HG02759 (cell line): ENCODE results near the gene CHAT.

Experiments used
- ATAC-seq: cut with Tn5 transposase; IDR thresholded peaks from one replicate; pipeline ENCODE4 v1.9.1; 2021; ENCODE audit warnings: mild to moderate bottlenecking, moderate library complexity; ENCODE audit not compliant: unreplicated experiment

CHAT gene

DNA sequence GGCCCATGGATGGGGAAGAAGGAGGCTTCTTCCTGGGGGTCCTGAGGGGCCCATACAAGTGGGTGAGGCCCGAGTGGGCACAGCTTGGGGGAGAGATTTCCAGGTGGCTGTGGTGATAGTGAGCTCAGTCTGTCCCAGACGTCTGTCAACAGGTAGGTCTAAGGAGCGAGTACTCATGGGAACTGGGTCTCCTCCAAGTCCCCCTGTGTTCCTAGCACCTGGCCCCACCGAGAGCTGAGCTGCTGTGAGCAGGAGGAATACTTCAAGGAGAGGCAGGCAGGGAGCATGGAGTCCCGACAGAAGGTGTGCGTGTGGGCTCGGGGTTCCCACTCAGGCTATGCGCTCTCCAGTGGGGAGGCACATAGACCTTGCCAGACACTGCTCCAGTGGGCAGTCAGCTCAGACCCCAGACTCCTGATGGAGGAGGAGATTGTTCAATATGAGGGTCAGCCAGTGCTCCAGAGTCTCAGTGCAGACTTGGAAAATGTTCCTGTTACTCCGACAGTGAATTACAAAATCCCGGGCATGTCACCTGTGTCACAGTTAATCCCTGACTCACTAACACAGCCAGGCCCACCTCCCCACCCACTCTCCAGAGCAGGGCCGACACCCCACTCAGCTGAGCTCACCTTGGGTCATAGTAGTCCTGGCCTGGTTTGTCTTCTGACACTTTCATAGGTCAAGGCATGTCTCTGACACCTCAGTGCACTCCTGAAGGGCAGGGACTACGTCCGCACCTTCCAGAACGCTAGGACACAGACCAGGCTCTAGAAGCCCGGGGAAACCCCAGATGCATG, 37.4 kb downstream of the CHAT start:
- no peak for ATAC-seq

DNA sequence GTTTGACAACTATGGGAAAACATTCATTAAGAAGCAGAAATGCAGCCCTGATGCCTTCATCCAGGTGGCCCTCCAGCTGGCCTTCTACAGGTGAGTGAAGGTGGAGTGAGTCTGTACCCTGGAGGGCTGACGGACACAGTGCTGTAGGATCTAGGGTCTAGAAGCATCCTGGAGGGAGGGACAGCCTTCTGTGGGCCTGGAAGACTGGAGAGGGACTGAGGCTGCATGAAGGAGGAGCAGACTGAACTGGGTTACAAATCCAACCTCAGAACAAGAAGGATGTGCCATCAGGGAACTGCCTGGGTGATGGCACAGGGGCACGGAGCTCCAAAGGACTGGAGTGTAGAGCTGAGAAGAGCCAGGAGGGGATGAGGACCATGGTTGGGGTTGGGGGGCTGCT, 38.1 kb downstream of the CHAT start:
- ATAC-seq = no peak

- no peak for ATAC-seq
These were observed 38.8 kb downstream of the CHAT start for GRCh38 chr10:49652421-49653272.

- ATAC-seq = no peak
These were observed 39.6 kb downstream of the CHAT start for GRCh38 chr10:49653273-49653929.

GRCh38 chr10:49654036-49654693, 40.3 kb downstream of the CHAT start:
- ATAC-seq = no peak

DNA sequence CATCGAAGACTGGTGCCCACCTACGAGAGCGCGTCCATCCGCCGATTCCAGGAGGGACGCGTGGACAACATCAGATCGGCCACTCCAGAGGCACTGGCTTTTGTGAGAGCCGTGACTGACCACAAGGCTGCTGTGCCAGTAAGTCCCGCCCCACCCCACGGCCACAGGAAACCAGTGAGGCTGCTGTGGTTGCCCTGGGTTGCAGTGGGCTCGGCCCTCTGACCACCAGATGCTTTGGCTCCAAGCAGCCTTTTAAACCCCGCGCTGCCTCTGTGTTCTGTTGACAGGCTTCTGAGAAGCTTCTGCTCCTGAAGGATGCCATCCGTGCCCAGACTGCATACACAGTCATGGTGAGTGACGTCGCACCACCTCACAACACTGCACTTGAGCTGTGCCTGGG, 41.3 kb downstream of the CHAT start:
- no peak for ATAC-seq

DNA sequence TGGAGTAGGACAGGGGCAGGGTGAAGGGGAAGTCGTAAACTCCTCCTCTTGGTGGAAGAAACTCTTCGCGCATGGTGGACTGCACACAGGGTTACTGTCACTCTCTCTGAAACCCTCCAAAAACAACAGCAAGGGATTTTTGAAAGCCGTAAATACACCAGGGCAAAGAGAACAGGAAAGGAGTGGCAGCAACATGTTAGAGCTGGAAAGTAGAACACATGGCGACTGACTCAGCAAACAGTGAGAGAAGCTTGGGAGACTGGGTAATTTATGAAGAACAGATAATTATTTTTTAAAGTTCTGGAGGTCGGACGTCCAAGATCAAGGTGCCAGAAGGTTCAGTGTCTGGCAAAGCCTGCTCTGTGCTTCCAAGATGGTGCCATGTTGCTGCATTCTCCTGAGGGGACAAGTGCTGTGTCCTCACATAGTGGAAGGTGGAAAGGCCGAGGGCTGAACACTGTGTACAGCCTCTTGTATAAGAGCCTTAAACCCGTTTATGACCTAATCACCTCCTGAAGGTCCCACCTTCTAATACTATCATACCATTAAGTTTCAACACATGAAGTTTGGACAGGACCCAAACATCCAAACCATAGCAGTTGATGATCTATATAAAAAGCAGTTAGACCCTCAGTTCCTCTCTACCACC, 43.1 kb downstream of the CHAT start:
- ATAC-seq = no peak

- no peak for ATAC-seq
These were observed 43.8 kb downstream of the CHAT start for GRCh38 chr10:49657606-49658005.

GRCh38 chr10:49661140-49661856, 47.5 kb downstream of the CHAT start:
- ATAC-seq = no peak

- ATAC-seq = no peak
These were observed 48.5 kb downstream of the CHAT start for GRCh38 chr10:49662169-49662830.

- ATAC-seq = no peak
These were observed 49.8 kb downstream of the CHAT start for GRCh38 chr10:49663596-49663995.

GRCh38 chr10:49664006-49664841, 50.4 kb downstream of the CHAT start:
- ATAC-seq = no peak

- ATAC-seq = no peak
These were observed 51.1 kb downstream of the CHAT start for GRCh38 chr10:49664842-49665355.

- ATAC-seq = no peak
These were observed 52.3 kb downstream of the CHAT start for GRCh38 chr10:49666054-49666615.

DNA sequence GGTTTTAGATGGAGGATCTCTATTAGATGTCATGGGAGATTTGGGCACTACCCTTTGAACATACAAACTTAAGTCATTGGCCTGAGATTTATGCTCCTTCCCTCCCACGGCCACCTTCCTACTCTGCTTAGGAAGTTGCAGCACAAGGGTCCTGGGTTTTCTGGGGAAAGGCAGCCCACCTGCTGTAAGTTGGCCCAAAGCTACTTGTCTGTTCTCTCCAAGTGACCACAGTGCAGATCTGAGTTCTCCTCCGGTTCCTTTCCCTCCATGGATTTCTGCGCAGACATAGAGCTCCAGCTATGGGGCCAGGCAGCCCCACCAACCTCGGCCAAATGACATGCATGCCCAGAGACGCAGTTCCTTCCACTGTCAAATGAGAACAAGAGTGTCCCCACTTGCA, 52.8 kb downstream of the CHAT start:
- no peak for ATAC-seq

DNA sequence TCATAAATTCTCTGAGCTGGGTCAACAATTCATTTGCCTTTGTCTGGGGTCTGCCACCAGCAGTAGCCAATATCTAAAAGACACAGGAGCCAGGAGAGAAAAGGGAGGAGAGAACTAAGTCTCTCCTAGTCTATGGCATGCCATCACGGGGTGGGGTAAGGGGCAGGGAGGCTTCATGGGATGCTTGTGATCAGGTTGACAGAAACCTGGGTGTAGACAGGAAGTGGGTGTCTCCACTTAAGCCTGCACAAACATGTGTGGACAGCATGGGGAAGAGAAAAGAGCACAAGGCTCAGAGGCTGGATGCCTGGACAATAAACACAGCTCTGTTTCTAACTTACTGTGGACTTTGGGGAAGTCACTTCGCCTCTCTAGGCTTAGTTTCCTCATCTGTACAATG, 54.2 kb downstream of the CHAT start:
- no peak for ATAC-seq

DNA sequence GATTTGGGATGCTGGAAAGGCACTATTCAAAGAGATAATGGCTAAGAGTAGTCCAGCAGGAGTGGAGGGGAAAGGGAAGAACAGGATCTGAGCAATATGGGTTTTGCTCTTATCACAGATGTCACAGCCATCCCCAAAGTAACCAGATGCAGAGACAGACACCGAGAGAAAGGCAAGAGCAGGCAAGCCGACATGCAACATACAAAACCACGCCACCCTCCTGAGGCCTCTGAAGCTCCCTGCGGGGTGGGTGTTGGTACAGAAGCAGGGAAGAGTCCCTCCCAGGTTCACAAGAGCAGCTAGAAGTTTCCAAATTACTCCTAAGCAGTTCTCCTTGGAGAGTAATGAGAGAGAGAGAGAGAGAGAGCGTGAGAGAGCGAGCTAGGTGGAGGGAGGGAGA, 54.8 kb downstream of the CHAT start:
- no peak for ATAC-seq
